Muscle of leg (tissue), 11 donors: ENCODE results near the gene ITPR1. TPM values are rescaled to one million over a fixed set of nuclear protein-coding genes. Genes with fewer than 3 reads are reported as not detected.

Experiments
- DNase-seq: peaks from one replicate; pipeline ENCODE4 v3.0.0; 2013
- H3K27ac ChIP-seq: one replicate; pipeline ENCODE4 v1.5.1; 2013; ENCODE audit warnings: mild to moderate bottlenecking, low read length, control low read depth
- H3K27me3 ChIP-seq: one replicate; pipeline ENCODE4 v1.6.1; 2013; ENCODE audit warnings: low read length; ENCODE audit not compliant: control insufficient read depth, insufficient read depth
- H3K36me3 ChIP-seq: one replicate; pipeline ENCODE4 v1.6.1; 2013; ENCODE audit warnings: low read length; ENCODE audit not compliant: control insufficient read depth, insufficient read depth
- H3K4me1 ChIP-seq: one replicate; pipeline ENCODE4 v1.6.1; 2013; ENCODE audit warnings: low read length; ENCODE audit not compliant: control insufficient read depth, insufficient read depth
- H3K4me3 ChIP-seq: one replicate; pipeline ENCODE4 v1.5.1; 2013; ENCODE audit warnings: low read length, control low read depth
- H3K9me3 ChIP-seq: replicated peaks from 2 replicates; pipeline ENCODE4 v1.6.1; 2013; ENCODE audit warnings: low read depth, low read length; ENCODE audit not compliant: control insufficient read depth
- WGBS: methylation state at CpG from one replicate; pipeline ENCODE4 v1.1.5; 2013; ENCODE audit warnings: missing lambda C conversion rate; ENCODE audit not compliant: insufficient coverage; 5-methylcytosine and 5-hydroxymethylcytosine counted together
- polyA plus RNA-seq, 8 donors: library from polyadenylated mRNA; unstranded; fragments of 120-200 nt; gene quantifications; one replicate each; pipeline versions ENCODE4 v1.2.1 to v1.2.3, GENCODE V29; 2013; ENCODE audit warnings: inconsistent platforms in 1 of 8, low replicate concordance in 1 of 8; ENCODE audit not compliant: insufficient read length in 8 of 8, insufficient read depth in 1 of 8
- total RNA-seq: library from RNA; stranded (reverse); fragments of 120-200 nt; gene quantifications from one replicate; pipeline ENCODE4 v1.2.4, GENCODE V29; 2013

ITPR1 gene
- total and polyA plus RNA-seq, 9 donors, result 15.4 to 34.4 (median 20.5) TPM

- Histone ChIP-seq H3K9me3 (no peaks in the 10 kb centered on the region), H3K36me3 (no peaks in the 10 kb centered on the region), H3K4me1 (peaks cover 4% of the 10 kb centered on the region), H3K4me3 (no peak overlapping the region), H3K27me3 (no peaks in the 10 kb centered on the region), H3K27ac (no peak overlapping the region)
- peak; percentile 9 for DNase-seq
- WGBS, result 80% methylated on average over 2 of the region's 3 CpGs
Observed at GRCh38 chr3:4462369-4463040, 30.6 kb upstream of the ITPR1 start.

- H3K36me3 ChIP-seq, result no peaks in the 10 kb centered on the region
- no peak for DNase-seq
- no peaks in the 10 kb centered on the region for H3K9me3 ChIP-seq
- H3K4me1 ChIP-seq, result peaks cover 4% of the 10 kb centered on the region
- no peaks in the 10 kb centered on the region for H3K27me3 ChIP-seq
- WGBS, result no CpG with 5 or more reads among the region's 1 CpG
- no peak overlapping the region for H3K4me3 ChIP-seq
- no peak overlapping the region for H3K27ac ChIP-seq
Observed at GRCh38 chr3:4464576-4464975, 28.6 kb upstream of the ITPR1 start.

- H3K9me3 ChIP-seq, result no peaks in the 10 kb centered on the region
- H3K27me3 ChIP-seq, result no peaks in the 10 kb centered on the region
- H3K36me3 ChIP-seq, result no peaks in the 10 kb centered on the region
- H3K4me1 ChIP-seq, result peaks cover 4% of the 10 kb centered on the region
- H3K4me3 ChIP-seq, result peak within 1 kb of the TSS; percentile 76
- 0% methylated on average over 39 of the region's 47 CpGs for WGBS
- DNase-seq, result peak; percentile 91
- H3K27ac ChIP-seq, result peak within 1 kb of the TSS; percentile 60
Observed at GRCh38 chr3:4466741-4467521, 26.2 kb upstream of the ITPR1 start, which contains the start of gene SUMF1. SUMF1 (minus strand) TSS chr3:4467269; CDS start chr3:4467245, 24 bp downstream.

- Histone ChIP-seq H3K27me3 (no peaks in the 10 kb centered on the region), H3K27ac (peak overlapping the region; percentile 60), H3K4me1 (peaks cover 4% of the 10 kb centered on the region), H3K4me3 (peak overlapping the region; percentile 76), H3K9me3 (no peaks in the 10 kb centered on the region), H3K36me3 (no peaks in the 10 kb centered on the region)
- no peak for DNase-seq
- 38% methylated on average over 7 of the region's 13 CpGs for WGBS
Observed at GRCh38 chr3:4467522-4467867, 25.7 kb upstream of the ITPR1 start.

DNA sequence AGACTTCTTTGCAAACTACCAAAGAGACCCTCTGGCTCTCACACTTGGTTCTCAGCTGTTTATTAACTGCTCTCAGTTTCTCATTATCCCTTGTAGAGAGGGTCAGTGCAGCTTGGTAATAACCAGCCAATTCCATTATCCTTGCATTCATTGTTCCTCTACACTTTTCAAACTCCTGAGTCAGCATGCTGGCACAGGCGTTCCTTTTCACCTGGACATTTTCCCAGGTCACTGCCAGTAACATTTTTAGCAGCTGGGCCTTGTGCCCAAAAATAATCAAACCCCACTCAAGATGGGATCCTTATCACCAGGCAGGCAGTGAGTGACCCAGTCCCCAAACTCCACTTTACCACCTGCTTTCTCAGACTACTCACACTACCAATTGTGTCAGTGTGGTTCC lies 21.2 kb upstream of the ITPR1 start:
- H3K27me3 ChIP-seq, result peaks cover 6% of the 10 kb centered on the region
- no peaks in the 10 kb centered on the region for H3K9me3 ChIP-seq
- H3K4me1 ChIP-seq, result peaks cover 5% of the 10 kb centered on the region
- no peak for DNase-seq
- H3K27ac ChIP-seq, result no peak overlapping the region
- no peak overlapping the region for H3K4me3 ChIP-seq
- no peaks in the 10 kb centered on the region for H3K36me3 ChIP-seq
- WGBS, result 69% methylated on average over 1 of the region's 1 CpG

DNA sequence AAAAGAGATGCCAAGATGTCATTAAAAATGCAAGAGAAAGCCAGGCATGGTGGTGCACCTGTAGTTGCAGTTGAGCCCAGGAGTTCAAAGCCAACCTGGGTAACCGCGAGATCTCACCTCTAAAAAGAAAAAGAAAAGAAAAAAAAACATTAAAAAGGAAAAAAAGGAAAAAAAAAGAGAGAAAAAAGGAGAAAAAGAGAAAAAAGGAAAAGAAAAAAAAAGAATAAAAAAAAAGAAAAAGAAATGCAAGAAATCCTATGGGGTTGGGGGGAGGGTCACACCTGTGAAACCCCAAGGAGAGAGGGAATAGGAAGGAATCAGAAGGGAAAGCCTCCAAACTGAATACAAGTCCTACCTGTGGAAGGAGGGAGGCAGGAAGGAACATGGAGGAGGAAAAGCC lies 20.8 kb upstream of the ITPR1 start:
- H3K27me3 ChIP-seq, result peaks cover 6% of the 10 kb centered on the region
- no peaks in the 10 kb centered on the region for H3K36me3 ChIP-seq
- no CpG with 5 or more reads among the region's 2 CpGs for WGBS
- no peak for DNase-seq
- H3K4me1 ChIP-seq, result peaks cover 5% of the 10 kb centered on the region
- H3K9me3 ChIP-seq, result no peaks in the 10 kb centered on the region
- H3K4me3 ChIP-seq, result no peak overlapping the region
- no peak overlapping the region for H3K27ac ChIP-seq

- 90% methylated on average over 2 of the region's 2 CpGs for WGBS
- Histone ChIP-seq H3K4me3 (no peak overlapping the region), H3K9me3 (no peaks in the 10 kb centered on the region), H3K4me1 (peaks cover 5% of the 10 kb centered on the region), H3K27me3 (peaks cover 6% of the 10 kb centered on the region), H3K36me3 (no peaks in the 10 kb centered on the region), H3K27ac (no peak overlapping the region)
- DNase-seq, result no peak
Observed at GRCh38 chr3:4472766-4473165, 20.4 kb upstream of the ITPR1 start.

DNA sequence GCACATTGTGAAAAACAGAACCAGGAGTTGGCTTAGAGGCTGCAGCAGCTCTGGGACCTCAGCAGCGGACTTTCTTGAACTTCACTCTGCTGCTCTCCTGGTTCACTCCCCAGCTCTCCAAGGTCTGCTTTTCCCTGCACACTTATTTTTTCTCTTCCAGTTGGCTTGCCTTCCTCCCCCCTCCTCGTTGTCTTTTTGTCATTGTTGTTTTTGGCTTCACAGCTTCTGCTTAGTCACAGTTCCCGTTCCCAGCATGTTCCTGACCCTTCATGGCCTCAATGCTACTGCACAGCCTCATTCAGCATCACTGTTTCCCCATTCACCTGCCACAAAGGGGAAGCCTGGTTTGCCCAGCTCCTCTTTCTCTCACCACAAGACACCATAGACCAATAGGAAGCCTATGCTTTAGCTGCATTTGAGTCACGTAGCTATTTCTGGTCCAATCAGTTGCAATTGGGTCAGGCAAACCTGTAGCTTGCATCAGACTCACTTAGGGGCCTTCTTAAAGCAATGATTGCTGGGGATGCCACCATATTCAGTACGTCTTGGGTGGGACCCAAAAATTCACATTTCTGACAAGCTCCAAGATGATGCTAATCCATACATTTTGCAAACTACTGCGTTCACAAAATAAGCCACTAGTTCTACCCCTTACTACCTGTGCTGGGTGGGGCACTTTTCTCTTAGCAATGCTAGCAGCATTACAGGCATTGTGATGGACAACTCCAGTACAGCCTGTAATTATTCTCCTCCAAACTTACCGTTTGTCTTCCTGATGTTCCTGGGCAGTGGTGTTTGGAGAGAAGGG lies 18.3 kb upstream of the ITPR1 start:
- Histone ChIP-seq H3K36me3 (no peaks in the 10 kb centered on the region), H3K4me3 (no peak overlapping the region), H3K4me1 (peaks cover 5% of the 10 kb centered on the region), H3K9me3 (no peaks in the 10 kb centered on the region), H3K27me3 (peaks cover 6% of the 10 kb centered on the region), H3K27ac (peak overlapping the region; percentile 3)
- WGBS, result 59% methylated on average over 6 of the region's 7 CpGs
- peak; percentile 61 for DNase-seq

GRCh38 chr3:4475804-4476203 lies 17.3 kb upstream of the ITPR1 start:
- Histone ChIP-seq H3K27me3 (peaks cover 6% of the 10 kb centered on the region), H3K9me3 (no peaks in the 10 kb centered on the region), H3K4me3 (no peak overlapping the region), H3K36me3 (no peaks in the 10 kb centered on the region), H3K4me1 (peaks cover 5% of the 10 kb centered on the region), H3K27ac (no peak overlapping the region)
- no peak for DNase-seq

GRCh38 chr3:4476496-4476895 lies 16.7 kb upstream of the ITPR1 start:
- H3K27me3 ChIP-seq, result peaks cover 6% of the 10 kb centered on the region
- DNase-seq, result no peak
- H3K4me3 ChIP-seq, result no peak overlapping the region
- H3K4me1 ChIP-seq, result peaks cover 5% of the 10 kb centered on the region
- 33% methylated on average over 1 of the region's 1 CpG for WGBS
- H3K36me3 ChIP-seq, result no peaks in the 10 kb centered on the region
- no peaks in the 10 kb centered on the region for H3K9me3 ChIP-seq
- H3K27ac ChIP-seq, result no peak overlapping the region
